Muscle of arm (tissue), 12 donors: ENCODE results near the gene CD274. TPM values are rescaled to one million over a fixed set of nuclear protein-coding genes. Genes with fewer than 3 reads are reported as not detected.

Experiments used
- polyA plus RNA-seq, 12 donors: library from polyadenylated mRNA; unstranded; fragments of 120-200 nt; gene quantifications; one replicate each; pipeline ENCODE4 v1.2.1, GENCODE V29; 2013; ENCODE audit not compliant: insufficient read length in 12 of 12

CD274 gene
- polyA plus RNA-seq, 12 donors = 0.41 to 1.7 (median 1.2) TPM; not detected in 2

Other genes with a start within 250 kb of the CD274 start
- under 1 TPM in 1 of 12 donors, not detected in 11; 0.14 TPM for gene INSL4, start 219.1 kb upstream of the CD274 start, polyA plus RNA-seq
- gene RLN2, start 145.8 kb upstream of the CD274 start, polyA plus RNA-seq = 1 to 10 TPM in 6 of 12 donors, under 1 TPM in 4, not detected in 2; 0.54 to 2.9 (median 1.3) TPM
- gene RLN1, start 110.7 kb upstream of the CD274 start, polyA plus RNA-seq = 1 to 10 TPM in 1 of 12 donors, under 1 TPM in 6, not detected in 5; 0.22 to 1.1 (median 0.29) TPM
- gene PLGRKT, start 12.6 kb upstream of the CD274 start, polyA plus RNA-seq = 10 to 100 TPM in 11 of 12 donors, not detected in 1; 21.4 to 65.3 (median 33.5) TPM
- gene PDCD1LG2, start 60.0 kb downstream of the CD274 start, polyA plus RNA-seq = 1 to 10 TPM in 9 of 12 donors, under 1 TPM in 1, not detected in 2; 0.92 to 5.8 (median 2.6) TPM
- gene RIC1, start 178.6 kb downstream of the CD274 start, polyA plus RNA-seq = 10 to 100 TPM in 11 of 12 donors, not detected in 1; 10.8 to 26.4 (median 20.2) TPM